GM12878 (cell line): ENCODE measurements around the gene LYRM2. TPM values are rescaled to one million over a fixed set of nuclear protein-coding genes. Genes with fewer than 3 reads are reported as not detected.
A peak's percentile ranks its signal among the peaks of the same experiment; 100 is the strongest.

Experiments used
- ATF7 ChIP-seq: fragments of 450-650 bp; IDR thresholded peaks from 2 replicates; pipeline ENCODE4 v1.6.1; 2016; ENCODE audit warnings: low read depth, mild to moderate bottlenecking
- CHD4 ChIP-seq: fragments of 200-600 bp; sonication (generic); IDR thresholded peaks from 2 replicates; pipeline ENCODE4 v1.6.1; 2016; ENCODE audit warnings: mild to moderate bottlenecking
- E4F1 ChIP-seq: fragments of 450-650 bp; IDR thresholded peaks from 2 replicates; pipeline ENCODE4 v1.6.1; 2018; ENCODE audit warnings: borderline replicate concordance, mild to moderate bottlenecking; ENCODE audit not compliant: partially characterized antibody
- HCFC1 ChIP-seq: fragments of 150-350 bp; IDR thresholded peaks from 2 replicates; pipeline ENCODE4 v1.6.1; 2014; ENCODE audit warnings: low read length
- IKZF1 ChIP-seq: fragments of 450-650 bp; conservative IDR thresholded peaks from 2 replicates; pipeline ENCODE4 v1.6.1; 2017; ENCODE audit warnings: antibody characterized with exemption, mild to moderate bottlenecking
- IRF4 ChIP-seq: IDR thresholded peaks from 2 replicates; pipeline ENCODE4 v1.6.1; 2011; ENCODE audit warnings: low read depth, low read length
- IRF5 ChIP-seq: fragments of 450-650 bp; IDR thresholded peaks from 2 replicates; pipeline ENCODE4 v1.6.1; 2017; ENCODE audit warnings: borderline replicate concordance
- PAX5 ChIP-seq: IDR thresholded peaks from 2 replicates; pipeline ENCODE4 v1.6.1; 2011; ENCODE audit warnings: low read depth, low read length, borderline replicate concordance
- SPI1 ChIP-seq: IDR thresholded peaks from 2 replicates; pipeline ENCODE4 v1.6.1; 2011; ENCODE audit warnings: low read depth, mild to moderate bottlenecking, low read length, moderate library complexity, borderline replicate concordance; ENCODE audit not compliant: insufficient read depth
- SRF ChIP-seq, 2 experiments: IDR thresholded peaks; 2 replicates each; pipeline ENCODE4 v1.6.1; 2011; ENCODE audit warnings: low read depth in 2 of 2, low read length in 2 of 2, mild to moderate bottlenecking in 1 of 2, moderate library complexity in 1 of 2
- TBL1XR1 ChIP-seq: IDR thresholded peaks from 2 replicates; pipeline ENCODE4 v1.6.1; 2012; ENCODE audit warnings: low read depth, low read length, improper control_type of control experiment
- YY1 ChIP-seq: IDR thresholded peaks from 2 replicates; pipeline ENCODE4 v1.6.1; 2011; ENCODE audit warnings: low read depth, mild to moderate bottlenecking, low read length
- polyA plus RNA-seq, 11 experiments: library from polyadenylated mRNA; depleted of rRNA in 4 of 11; unstranded in 6 of 11; stranded (reverse) in 5 of 11; fragments of >200 nt; fragmentation: Nextera tagmentation in 4 of 11; fragmentation: Illumina TruSeq in 1 of 11; extraction: Ambion mirVana in 4 of 11; extraction: Trizol in 1 of 11; gene quantifications; 1 replicate in 1 of 11; 2 replicates in 10 of 11; pipeline versions ENCODE4 v1.2.1 to v1.2.3, GENCODE V29; 2011 to 2016; ENCODE audit warnings: inconsistent platforms in 2 of 11, missing spikeins in 2 of 11, low read depth in 1 of 11
- total RNA-seq, 4 experiments: library from RNA; depleted of rRNA in 3 of 4; stranded (reverse); fragments of >200 nt in 3 of 4; fragmentation: Illumina TruSeq in 1 of 4; extraction: Trizol in 1 of 4; gene quantifications; 2 replicates each; pipeline versions ENCODE4 v1.2.1 to v1.2.3, GENCODE V29; 2013 to 2021
- TF ChIP-seq, protein P1 (sequence below): IDR thresholded peaks from 2 replicates; pipeline ENCODE4 v1.6.1; 2012; ENCODE audit warnings: low read length, inconsistent platforms
- TF ChIP-seq, protein P2 (sequence below): IDR thresholded peaks from 2 replicates; pipeline ENCODE4 v1.6.1; 2011; ENCODE audit warnings: low read depth, low read length, improper control_type of control experiment, borderline replicate concordance

Gene LYRM2
- total and polyA plus RNA-seq, 10 of the 15 experiments (the other 5 are each of a cell fraction or from before 2014, with no cell fraction given): 17.2 to 75.0 (median 30.9) TPM

- TF ChIP-seq, protein P1, sequence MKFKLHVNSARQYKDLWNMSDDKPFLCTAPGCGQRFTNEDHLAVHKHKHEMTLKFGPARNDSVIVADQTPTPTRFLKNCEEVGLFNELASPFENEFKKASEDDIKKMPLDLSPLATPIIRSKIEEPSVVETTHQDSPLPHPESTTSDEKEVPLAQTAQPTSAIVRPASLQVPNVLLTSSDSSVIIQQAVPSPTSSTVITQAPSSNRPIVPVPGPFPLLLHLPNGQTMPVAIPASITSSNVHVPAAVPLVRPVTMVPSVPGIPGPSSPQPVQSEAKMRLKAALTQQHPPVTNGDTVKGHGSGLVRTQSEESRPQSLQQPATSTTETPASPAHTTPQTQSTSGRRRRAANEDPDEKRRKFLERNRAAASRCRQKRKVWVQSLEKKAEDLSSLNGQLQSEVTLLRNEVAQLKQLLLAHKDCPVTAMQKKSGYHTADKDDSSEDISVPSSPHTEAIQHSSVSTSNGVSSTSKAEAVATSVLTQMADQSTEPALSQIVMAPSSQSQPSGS: 0 out of 2 replicates have a peak, but pooled peaks have one; percentile 53
- no peak for TF ChIP-seq CHD4
- no peak for TF ChIP-seq IKZF1
- TF ChIP-seq YY1: peak; percentile 39; the same call in 1 of the 2 replicates
- TF ChIP-seq SPI1: peak; percentile 95
- TF ChIP-seq, protein P2, sequence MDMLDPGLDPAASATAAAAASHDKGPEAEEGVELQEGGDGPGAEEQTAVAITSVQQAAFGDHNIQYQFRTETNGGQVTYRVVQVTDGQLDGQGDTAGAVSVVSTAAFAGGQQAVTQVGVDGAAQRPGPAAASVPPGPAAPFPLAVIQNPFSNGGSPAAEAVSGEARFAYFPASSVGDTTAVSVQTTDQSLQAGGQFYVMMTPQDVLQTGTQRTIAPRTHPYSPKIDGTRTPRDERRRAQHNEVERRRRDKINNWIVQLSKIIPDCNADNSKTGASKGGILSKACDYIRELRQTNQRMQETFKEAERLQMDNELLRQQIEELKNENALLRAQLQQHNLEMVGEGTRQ: no peak
- 0 out of 2 replicates have a peak, but pooled peaks have one; percentile 24 for TF ChIP-seq PAX5
- no peak for TF ChIP-seq HCFC1
- TF ChIP-seq E4F1: no peak
- TF ChIP-seq TBL1XR1: no peak
- peak; percentile 15; the same call in 1 of the 2 replicates for TF ChIP-seq ATF7
- TF ChIP-seq IRF5: no peak
- TF ChIP-seq SRF (IDR thresholded peaks at IDR 0.05; ENCODE audit: low read depth in 2 of 2, low read length in 2 of 2): peak; percentile 34 to 44; a peak in 1 of 4 replicates
- 0 out of 2 replicates have a peak, but pooled peaks have one; percentile 30 for TF ChIP-seq IRF4
Measured at GRCh38 chr6:89596056-89596455, 42.5 kb downstream of the LYRM2 start (continued).
